OCI-LY7 (cell line): ENCODE measurements around the gene MBTD1.

Source experiments
- CTCF ChIP-seq: fragments of 200-600 bp; sonication (generic); conservative IDR thresholded peaks from 2 replicates; pipeline ENCODE4 v1.5.1; 2014; ENCODE audit warnings: mild to moderate bottlenecking, antibody characterized with exemption, low read length, moderate library complexity, mixed read lengths
- EZH2phosphoT487 ChIP-seq: fragments of 200-600 bp; sonication (generic); IDR thresholded peaks from 2 replicates; pipeline ENCODE4 v1.6.1; 2018; ENCODE audit warnings: low read depth, borderline replicate concordance, mild to moderate bottlenecking, mixed run types, antibody characterized with exemption, low read length, moderate library complexity, mixed read lengths

- TF ChIP-seq CTCF = no peak
- TF ChIP-seq EZH2phosphoT487 = no peak
These were observed 68.0 kb downstream of the MBTD1 start for GRCh38 chr17:51191895-51192294.
